D341Med (cell line): ENCODE measurements around the gene KRT84.
A peak's percentile ranks its signal among the peaks of the same experiment; 100 is the strongest.
"Not testable (repeated sequence)": the region's sequence is repeated elsewhere in the genome, so short reads cannot be mapped to it uniquely, and the experiment has no call there.

Source experiments
- DNase-seq: peaks from one replicate; pipeline ENCODE4 v3.0.0; 2012; ENCODE audit warnings: low spot score

The KRT84 gene

DNA sequence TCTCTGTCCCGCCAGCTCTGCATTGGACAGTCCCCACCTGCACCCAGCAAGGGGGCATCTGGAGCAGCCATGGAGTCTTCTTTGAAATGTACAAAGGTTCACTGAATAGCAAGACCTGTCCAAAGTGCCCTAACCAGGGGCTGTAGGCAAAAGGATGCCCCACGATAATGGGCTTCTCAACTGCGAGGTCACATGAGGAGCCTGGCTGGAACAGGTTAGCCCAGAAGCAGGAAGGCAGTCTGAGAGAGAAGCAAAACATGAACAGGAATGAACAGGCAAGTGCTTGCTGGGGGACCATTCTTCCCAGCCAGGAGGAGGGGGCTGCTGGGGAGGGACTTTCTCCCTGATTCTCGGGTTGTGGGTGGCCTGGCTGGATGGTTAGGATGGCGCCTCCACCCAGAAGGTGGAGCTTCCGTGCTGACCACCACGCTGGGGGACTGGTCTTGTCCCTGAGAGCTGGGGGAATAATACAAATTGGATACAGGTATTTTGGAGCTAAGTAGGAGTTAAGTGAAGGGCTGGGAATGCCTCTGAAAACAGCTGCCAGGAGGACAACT, 25.3 kb downstream of the KRT84 start:
- DNase-seq: no peak

DNA sequence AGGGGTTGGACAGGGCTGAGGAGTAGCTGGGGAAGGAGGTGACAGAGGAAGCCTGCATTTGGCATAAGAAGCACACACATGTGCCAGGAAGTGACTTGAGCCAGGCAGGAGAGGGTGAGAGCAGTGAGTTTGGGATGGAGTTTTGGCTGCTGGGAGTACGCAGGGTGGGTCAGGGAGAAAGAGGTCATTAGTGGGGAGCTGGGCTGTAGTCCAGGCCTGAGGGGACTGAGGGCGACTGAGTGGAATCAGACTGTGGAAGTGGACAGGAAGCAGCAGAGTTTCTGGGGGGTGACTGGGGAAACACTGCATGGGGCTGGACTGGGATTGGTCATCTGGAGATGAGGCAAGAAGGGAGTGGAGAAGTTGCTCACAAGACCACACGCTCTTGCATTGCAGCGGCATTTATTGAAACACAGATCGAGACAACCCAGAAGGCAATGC, 25.8 kb downstream of the KRT84 start:
- no peak for DNase-seq

DNA sequence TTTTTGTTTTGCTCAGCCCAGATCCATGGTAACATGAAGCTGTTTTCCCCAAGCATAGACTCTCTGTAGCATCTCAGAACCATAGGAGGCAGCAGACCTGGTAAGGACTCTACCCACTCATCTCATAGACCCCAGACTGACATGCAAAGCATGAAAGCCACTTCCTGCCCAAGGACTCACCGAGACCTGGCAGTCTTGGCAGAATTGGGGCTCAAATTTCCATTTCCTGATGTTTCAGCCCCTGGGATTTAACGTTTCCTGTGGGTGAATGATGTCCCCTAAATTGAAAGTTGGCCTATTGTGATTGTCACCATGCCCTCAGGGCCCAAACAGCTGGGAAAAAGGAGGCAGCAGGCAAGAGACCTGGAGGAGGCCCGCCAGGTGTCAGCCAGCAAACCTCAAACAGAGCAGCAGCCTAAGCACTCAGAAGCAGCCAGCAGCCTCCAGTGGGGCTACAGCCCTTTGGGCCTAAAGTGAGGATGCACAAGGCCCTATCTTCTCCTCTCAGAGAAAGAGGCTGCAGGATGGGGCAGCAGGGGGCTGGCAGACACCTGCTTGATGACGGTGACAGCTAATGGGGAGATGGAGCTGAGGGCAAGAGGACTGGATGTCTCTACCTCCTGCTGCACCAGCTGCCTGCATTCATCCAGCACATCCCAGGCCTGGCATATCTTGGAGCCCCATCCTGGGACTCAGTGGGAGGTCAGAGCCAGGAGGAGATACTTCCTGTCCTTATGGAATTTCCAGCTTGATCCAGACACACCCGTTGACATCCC, 26.7 kb downstream of the KRT84 start:
- no peak for DNase-seq

DNA sequence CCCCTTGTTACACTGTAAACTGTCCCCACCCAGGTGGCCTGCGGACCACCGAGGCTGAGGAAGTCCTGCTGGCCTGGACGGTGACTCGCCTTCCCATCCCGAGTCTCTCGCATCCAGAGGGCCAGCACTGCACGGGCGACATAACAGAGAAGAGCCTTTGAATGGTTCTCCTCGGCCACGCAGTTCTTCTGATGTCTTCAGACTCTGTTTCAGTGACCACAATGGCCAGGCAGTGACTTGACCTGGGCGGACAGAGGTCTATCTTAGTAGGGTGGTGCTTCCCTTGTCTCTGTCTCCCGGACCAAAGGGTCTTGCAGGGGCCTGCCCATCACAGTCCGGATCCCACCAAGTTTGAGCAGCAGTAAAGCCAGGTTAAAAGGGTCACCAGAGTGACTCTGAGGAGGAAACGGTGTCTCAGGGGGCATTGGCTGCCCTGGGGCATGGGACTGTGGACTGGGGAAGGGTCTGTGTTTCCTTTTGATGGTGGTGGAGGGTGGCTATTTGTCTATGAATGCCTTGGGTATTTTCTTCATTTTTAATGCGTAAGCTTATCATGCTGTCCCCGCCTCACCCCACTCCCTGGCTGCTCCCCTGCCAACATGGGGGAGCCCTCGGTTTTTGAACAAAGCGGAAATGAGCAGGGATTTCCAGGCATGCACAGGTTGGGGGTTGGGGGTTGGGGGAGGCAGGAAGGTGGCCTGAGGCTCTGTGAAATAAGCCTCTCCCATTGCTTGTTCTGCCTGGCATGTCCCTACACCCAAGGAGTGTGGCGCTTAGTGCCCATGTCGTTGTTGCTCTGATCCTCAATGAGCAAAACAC, 28.5 kb downstream of the KRT84 start:
- DNase-seq: no peak

DNA sequence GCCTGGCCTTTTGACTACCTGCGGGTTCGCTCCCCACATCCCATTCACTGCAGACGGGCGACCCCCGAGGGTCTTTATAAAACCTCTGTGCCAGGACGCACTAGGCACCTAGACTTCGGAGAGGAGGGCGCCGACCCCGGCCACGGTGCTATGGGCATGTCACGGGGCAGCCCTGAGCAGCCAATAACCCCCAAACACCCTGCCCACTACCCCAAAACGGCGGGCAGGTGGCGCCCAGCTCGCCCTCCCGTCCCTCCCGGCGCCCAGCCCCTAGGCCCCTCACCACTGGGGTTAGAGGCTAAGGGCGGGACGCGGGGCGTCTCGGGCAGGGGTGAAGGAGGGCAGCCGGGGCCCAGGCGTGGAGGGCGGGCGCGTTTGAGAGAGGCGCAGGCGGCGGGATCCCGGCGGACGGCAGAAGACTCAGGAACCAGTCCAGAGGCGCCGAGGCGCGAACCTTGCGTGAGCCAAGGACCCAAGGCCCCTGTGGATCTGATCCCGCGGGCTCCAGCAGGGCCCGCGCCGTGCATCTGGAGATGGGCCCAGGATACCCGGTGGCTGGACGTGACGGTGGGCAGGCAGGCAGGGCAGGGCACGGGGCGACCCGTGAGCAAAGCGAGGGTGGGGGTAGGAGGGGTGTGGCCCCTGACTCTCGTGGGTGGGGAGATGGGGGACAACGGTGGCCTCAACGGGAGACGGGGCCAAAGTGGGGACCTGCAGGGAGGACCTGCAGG, 29.3 kb downstream of the KRT84 start:
- DNase-seq: no peak

DNA sequence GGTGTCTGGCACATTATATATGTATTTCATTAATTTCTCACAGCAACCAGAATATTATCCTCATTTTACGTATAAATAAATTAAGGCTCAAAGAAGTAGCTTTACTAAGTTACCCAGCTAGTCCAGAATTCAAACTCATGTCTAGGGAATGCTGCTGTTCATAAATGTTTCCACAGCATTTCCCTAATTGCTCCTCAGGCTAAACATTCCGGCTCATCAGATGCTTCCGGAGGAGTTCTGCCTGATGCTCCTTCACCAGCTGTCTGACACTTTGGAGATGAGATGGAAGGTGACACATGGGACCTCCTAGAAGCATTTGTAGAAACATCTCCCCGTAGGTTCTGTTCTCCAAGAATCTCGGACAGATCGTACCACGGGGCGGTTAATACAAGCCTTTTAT, 30.3 kb downstream of the KRT84 start:
- DNase-seq: no peak

DNA sequence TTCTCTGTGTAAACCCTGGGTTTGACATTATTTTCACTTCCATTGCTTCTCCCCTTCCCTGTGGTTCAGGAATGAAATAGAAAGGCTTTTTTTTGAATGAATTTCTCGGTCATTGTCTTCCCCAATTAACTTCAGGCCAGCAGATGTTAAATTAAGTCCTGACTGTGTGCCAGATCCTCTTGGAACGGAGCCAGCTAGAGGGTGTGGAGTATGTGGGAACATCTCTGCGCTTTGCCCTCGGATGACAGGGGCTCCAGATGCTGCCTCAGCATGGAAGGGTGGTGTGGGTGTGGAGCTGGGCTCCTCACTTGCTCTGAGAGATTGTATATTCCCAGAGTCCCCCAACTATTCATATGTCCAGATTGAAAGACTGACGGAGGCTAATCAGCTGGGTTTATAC, 31.3 kb downstream of the KRT84 start:
- no peak for DNase-seq

DNA sequence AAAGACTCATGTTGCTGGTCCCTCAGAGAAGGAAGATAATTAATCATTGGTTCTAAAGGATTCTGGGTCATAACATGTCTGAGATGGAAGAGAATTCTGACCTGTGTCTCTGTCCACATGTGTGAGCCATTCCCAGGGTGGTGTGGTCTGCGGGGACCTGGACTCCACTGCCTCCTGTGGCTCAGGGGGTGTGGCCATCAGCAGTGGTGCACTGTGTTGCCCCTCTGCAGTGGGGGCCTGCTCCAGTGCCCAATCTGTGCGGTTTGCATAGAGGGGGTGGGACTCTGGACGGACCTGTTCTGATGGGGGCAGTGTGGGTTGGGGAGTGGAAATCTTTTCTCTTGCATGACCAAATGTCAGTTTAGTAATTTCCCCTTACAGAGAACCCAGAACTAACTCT, 31.7 kb downstream of the KRT84 start:
- no peak for DNase-seq

DNA sequence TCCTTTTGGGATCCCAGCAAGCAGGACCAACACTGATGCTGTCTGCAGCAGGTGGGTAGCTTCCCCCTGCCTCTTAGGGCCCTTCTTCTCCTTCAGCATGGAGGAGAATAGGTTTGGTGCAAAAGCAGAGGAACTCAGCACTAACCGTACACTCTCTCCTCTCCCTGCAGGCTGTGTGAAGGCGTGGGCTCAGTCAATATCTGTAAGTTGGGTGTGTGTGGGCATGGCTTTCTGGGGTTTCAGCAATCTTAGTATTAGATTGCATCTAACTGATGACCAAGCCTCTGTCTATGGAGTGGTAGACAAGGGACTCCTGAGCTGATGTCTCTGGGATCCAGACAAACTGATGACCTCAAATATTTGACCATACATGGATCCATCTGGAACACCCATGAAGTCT, 32.5 kb downstream of the KRT84 start:
- DNase-seq: no peak

DNA sequence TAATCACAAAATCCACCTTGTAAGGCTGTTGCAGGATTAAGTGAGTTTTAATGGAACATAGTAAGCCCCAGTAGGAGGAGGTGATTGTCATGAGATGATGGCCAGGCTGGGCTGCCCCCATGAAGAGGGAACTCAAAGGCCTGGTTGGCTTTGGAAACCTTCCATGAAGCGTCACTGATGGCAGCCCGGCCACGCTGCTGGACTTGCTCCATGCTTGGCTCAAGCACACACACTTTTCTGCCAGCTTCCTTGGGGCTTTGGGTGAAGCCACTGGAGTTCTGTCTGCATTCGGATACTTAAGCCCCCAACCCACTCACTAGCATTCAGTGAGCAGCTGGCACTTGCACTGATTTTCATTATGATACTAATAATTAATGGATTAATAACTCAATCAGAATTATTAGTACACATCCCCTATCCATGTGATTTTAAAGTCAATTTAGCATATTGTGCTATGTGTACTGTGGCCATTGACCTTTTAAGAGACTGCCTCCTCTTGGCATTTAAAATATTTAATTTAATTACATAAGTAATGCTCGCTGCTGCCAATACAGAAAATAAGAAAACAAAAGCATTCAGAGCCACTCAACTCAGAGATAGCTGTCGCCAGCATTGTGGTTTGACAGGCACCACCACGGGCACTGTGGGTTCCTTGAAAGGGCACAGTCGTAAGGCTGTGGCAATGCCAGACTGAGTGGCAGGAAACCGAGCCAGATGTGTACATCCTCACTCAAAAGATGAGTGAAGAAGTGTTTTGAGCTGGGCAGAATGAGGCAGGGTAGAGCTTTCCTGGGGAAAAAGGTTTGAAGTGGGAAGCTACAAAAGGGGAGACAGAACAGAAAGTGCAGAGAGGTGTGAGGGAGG, 34.0 kb downstream of the KRT84 start:
- no peak for DNase-seq

DNA sequence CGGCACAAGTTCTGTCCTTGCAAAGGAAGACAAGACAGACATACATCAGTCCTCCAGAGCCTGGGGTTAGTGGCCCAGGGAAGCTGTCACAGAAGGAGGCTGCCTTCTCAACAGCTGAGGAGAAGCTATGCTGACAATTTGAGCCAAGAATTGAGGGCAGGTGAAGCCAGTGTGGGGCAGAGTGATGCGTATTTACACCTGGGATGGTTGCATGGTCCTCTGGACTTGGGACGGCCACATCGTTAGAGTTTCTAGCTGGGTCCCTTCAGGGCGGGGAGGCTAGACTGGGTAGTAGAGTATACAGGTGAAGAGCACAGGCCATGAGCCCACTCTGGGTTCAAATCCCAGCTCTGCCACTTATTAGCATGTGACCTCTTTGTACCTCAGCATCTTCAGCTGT, 34.7 kb downstream of the KRT84 start:
- DNase-seq: no peak

DNA sequence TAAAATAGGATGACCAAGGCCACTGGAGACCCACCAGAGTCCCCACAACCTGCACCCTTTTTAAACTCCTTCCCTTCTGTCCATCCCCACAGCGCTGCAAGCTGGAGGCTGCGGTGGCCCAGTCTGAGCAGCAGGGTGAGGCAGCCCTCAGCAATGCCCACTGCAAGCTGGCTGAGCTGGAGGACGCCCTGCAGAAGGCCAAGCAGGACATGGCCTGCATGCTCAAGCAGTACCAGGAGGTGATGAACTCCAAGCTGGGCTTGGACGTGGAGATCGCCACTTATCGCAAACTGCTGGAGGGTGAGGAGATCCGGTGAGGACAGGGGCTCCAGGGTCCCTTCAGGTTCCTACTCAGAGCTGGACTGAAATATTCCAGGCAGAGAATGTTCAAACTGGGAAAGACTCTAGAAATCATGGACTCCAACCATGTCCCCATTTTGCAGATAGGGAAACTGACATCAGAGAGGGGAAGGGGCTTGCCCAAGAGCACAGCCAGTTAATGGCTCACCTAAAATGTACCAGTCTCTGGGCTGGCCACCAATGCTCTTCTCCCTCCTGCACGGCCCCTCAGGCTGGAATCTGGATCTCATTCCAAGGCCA, 35.3 kb downstream of the KRT84 start:
- no peak for DNase-seq

DNA sequence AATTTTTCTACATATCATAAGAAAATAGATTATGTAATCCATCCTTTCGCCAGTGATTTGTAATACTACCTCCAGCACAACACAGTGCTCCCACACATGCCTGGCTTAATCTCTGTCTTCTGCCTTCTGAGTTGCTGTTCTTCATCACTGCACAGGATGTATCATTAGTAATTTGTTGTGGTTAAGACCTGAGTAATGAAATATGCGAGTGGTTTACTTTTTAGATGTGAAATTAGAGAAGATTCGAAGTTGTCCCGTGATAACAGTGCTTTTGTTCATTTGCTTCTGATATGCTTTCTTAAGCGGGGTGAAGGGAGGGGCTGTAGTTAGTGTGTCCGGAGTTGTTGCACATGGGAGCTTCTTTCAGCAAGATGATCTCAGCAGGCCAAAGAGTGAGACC, 36.3 kb downstream of the KRT84 start:
- DNase-seq: no peak

DNA sequence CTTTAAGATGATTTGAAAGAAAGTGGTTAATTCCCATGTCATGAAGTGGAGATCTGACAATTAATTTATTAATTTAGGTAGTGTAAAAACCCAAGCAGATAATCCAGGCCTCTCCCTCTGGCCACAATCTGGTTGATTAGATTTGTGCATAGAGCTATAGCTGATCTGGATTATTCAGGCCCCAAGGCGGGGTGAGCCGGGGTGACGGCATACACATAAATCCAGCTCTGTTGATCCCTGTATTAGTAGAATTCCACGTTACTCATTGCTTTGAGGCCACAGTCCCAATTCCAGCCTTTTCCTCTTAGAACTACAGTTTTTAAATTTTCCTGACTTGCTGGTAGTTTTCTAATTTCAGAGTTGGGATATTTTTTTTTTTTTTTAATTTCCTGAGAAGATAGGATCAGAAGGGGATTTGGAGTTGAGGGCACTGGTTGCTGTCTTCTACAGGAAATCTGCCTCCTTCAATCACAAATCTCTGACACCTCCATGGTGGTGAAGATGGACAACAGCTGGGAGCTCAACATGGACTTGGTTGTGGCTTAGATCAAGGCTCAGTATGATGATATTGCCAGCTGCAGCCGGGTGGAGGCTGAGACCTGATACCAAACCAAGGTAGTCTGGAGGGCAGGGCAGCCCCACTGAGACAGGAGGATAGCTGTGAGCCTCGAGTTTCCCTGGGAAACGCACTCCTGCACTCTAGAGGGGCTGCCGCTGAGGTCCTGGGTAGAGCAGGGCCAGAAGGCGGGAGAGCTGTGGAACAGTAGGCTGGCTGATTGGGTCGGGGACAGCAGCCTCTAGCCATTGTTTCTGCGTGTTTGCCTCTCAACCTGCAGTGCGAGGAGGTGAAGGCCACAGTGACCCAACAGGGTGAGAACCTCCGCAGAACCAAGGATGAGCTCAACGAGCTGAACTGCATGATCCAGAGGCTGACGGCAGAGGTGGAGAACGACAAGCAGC, 37.6 kb downstream of the KRT84 start:
- peak; percentile 74 for DNase-seq

DNA sequence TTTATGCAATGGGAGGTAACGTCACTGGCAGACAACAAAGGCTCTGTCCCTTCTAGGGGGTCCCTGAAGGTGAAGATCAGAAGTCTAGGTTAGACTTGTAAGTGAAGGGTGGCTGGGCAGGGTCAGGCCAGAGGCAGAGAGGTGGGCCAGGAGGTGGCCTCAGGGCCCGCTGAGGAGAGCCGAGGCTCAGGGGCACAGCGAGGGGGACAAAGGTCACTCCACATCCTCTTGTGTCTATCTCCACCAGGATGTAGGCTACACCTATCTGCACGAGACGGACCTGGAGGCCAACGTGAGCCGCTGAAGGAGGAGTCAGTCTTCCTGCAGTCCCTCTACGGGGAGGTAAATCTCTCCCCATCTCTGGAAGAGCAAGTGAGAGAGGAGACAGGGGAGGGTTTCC, 38.4 kb downstream of the KRT84 start:
- DNase-seq: no peak

DNA sequence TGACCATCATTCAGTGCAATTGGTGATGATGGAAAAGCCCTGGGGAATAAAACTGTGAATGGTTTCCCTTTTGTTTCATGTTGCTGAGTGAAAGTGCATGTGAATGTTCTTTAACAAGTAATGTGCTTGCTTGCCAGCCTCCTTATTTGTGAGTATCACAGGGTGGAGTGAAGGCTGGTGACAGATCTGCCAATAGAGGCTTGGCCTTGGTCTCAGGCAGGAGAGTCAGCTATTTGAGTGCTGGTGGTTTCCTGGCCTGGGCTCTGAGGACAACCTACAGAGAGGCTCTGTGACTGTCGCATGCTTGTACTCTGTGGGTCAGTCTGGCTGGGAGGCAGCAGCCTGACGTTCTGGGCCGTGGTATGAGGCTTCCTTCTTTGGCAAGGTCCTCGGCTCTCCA, 38.9 kb downstream of the KRT84 start:
- DNase-seq: no peak

DNA sequence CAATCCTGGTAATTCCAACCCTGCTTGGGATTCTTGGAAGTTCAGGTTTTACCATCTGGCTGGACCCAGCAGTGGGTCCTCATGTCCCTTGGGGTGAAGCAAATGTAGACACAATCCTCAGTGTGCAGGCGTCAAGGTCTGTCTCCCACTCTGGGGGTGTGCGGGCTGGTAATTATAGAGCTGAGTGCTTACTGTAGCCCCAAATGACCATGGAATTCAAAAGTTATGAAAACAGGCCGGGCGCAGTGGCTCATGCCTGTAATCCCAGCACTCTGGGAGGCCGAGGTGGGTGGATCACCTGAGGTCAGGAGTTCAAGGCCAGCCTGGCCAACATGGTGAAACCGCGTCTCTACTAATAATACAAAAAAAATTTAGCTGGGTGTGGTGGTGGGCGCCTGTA, 40.4 kb downstream of the KRT84 start:
- not testable (repeated sequence) for DNase-seq

DNA sequence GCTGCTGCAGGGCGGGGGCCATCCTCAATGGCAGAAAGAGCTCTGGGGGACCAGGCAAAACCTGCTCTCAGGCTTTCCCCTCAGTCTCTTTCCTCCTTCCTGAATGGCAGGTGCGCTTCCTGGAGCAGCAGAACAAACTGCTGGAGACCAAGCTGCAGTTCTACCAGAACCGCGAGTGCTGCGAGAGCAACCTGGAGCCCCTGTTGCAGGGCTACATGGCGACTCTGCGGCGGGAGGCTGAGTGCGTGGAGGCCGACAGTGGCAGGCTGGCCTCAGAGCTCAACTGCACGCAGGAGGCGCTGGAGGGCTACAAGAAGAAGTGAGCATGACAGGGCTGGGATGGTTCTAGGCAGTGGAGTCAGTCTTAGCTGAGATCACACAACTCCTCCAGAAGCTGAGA, 41.3 kb downstream of the KRT84 start:
- no peak for DNase-seq

DNA sequence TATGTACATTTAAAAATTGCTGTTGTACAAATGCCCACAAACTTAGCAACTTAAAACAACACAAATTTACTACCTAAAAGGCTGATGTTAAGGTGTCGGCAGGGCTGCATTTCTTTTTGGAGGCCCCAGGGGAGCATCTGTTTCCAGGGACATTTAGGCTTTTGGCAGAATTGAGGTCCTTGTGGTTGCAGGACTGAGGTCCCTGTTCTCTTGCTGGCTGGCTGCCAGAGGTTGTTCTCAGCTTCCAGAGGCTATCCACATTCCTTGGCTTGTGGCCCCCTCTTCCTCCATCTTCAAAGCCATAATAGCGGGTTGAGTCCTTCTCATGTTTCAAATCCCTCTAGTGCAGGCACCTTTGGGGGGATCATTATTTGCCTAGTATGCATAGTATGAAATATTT, 41.9 kb downstream of the KRT84 start:
- no peak for DNase-seq
